Astrocyte of the cerebellum (primary cell): ENCODE data around the gene HAS3.
A peak's percentile ranks its signal among the peaks of the same experiment; 100 is the strongest.

ENCODE experiments used
- DNase-seq: peaks from one replicate; pipeline ENCODE4 v3.0.0-alpha.2; 2011; ENCODE audit warnings: low read depth
- H3K4me3 ChIP-seq: 2 replicates; pipeline ENCODE4 v1.5.1; 2011; ENCODE audit warnings: mild to moderate bottlenecking, low read depth, low read length, moderate library complexity
- CTCF ChIP-seq: IDR thresholded peaks from 2 replicates; pipeline ENCODE4 v1.5.1; 2012; ENCODE audit warnings: low read length, low read depth, moderate library complexity, mild to moderate bottlenecking; ENCODE audit errors: missing control alignments
- in situ Hi-C: cut with HindIII; loops from 2 replicates; pipeline ENCODE4 v1.10.0; 2017; ENCODE audit warnings: low sequenced_read_pairs

The HAS3 gene

DNA sequence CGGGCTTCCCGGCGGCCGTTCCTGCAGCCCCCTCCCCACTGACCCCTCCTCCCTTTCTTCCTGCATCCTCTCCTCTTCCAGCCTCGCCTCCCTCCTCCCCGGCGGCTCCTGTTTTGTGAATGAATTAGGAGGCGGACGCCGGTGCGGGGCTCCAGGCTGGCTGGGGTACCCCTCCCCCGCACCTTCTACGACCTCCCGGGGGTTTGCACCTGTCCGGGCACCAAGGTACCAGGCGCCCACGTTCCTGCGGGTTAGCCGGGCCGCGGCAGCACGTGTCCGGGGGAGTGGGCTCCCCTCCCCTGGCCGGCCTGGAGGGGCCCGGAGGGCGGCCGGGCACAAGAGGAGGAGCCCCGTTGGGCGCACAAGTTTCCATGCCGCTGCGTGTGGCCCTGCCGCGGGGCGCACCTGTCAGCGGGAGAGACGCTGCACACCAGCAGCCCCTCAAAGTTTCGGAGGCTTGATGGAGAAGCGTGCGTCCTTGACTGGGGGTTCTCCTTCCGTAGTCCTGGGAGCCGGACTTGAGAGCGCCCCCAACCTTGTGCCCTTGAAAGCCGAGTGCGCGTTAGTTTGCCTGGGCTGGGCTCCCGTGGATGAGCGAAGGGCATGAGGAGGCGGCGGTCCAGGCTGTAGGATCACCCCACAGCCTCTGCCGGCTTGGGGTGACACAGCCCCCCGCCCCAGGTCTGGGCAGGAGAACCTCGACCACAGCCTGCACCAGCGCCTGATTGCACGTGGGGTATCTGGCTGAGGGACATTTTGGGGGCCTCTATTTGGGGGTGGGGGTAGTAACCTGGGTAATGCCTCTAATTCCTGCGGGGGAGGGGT, 1.2 kb downstream of the HAS3 start:
- in situ Hi-C loops: no loop called here
- H3K4me3 ChIP-seq: peak overlapping the region; percentile 55
- no peak for DNase-seq
- TF ChIP-seq CTCF: peak; percentile 8

DNA sequence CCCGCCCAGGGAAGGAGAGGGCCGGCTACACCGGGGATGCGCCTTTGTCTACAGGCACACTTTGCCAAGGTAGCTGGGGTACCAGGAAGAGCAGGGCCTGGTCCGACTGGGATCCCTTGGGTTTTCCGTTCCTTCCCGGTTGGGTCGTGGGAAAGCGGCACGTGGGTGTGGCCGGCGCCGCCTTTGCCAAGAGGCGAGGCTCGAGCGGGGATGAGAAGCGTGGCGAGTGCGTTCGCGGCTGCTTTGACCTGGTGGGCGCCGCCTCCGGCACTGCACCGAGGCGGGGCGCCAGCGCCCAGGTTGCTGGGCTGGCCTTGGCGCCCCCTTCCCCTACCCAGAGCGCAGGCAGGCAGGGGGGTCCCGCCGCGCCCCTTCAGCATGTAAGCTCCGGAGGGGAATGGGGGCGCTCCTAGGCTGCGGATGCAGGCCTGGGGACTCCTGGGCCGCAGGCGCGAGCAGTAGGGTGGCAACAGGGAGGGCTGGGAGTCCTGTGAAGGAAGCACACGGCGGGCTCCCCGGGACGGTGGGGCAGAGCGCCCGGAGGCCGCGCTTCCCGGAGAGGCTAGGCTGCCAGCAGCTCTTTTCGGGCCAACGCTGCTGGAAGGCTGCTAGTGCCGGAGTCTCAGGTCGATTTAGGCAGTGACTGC, 2.0 kb downstream of the HAS3 start:
- H3K4me3 ChIP-seq: peak overlapping the region; percentile 55

DNA sequence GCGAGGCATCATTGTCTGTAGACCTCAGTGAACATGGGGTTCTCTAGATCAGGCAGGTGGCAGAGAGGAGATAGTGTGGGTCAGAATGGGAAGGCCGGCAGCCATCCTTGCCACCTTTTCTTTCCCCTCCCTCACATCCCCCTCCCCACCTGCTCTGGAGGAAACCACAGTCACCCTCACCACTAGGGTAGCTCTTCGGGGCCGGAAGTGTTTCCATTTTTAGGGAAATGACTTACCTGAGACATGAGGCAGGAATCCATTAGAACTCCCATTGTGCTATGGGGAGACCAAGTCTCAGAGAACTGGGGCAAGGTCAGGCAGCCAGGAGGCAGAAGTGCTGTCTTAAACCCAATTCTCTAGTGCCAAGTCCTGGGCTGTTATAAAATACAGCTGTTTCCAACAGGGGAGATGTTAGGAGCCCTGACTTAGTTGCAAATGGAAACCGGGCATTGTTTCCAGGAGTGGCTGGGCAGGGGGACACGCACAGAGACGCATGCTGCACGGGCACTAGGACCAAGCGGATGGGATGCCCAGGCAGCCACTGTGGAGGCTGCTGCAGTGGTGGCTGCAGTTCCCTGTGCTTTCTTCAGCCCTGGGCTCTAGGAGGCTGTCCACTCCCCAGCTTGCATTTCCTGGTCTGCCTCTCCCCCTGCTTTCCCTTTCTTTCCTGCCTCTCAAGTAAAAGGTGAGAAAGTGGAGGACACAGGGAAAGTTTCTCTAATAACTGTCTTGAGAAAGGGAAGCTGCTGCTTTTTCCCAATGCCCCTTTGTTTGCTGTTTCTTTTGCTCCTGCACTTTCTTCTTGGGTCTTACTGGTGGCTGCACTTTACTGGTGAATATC, 2.8 kb downstream of the HAS3 start:
- no peak for DNase-seq
- no peak for TF ChIP-seq CTCF
- H3K4me3 ChIP-seq: no peak overlapping the region
- in situ Hi-C loops: no loop called here

More for the DNA sequence above, 2.0 kb downstream of the HAS3 start:
- in situ Hi-C loops: no loop called here
- TF ChIP-seq CTCF: no peak
- DNase-seq: no peak

DNA sequence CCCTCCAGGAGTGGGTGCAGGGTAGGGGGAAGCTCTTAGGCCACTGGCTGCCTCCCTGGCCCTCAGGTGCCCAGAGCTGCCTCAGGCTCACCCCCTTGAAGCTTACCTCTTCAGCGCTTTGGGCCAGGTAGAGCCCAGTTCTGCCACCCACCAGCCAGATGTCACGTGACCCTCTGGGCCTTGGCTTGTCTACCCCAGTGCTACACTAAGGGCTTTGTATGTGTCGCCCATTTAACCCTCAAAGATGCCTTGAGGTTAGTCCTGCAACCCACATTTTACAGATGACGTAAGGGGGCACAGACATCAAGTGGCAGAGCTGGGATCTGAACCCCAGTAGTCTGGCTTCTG, 3.4 kb downstream of the HAS3 start:
- H3K4me3 ChIP-seq: no peak overlapping the region
- in situ Hi-C loops: no loop called here
- DNase-seq: no peak
- no peak for TF ChIP-seq CTCF

DNA sequence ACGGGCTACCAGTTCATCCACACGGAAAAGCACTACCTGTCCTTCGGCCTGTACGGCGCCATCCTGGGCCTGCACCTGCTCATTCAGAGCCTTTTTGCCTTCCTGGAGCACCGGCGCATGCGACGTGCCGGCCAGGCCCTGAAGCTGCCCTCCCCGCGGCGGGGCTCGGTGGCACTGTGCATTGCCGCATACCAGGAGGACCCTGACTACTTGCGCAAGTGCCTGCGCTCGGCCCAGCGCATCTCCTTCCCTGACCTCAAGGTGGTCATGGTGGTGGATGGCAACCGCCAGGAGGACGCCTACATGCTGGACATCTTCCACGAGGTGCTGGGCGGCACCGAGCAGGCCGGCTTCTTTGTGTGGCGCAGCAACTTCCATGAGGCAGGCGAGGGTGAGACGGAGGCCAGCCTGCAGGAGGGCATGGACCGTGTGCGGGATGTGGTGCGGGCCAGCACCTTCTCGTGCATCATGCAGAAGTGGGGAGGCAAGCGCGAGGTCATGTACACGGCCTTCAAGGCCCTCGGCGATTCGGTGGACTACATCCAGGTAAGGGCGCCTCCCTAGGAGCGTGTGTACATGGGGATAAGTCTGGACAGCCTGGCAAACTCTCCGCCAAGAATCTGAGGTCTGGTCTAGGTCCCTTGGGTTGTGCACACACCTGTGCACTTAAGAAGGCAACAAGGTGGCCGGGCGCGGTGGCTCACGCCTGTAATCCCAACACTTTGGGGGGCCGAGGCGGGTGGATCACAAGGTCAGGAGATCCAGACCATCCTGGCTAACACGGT, 4.2 kb downstream of the HAS3 start:
- H3K4me3 ChIP-seq: no peak overlapping the region
- no peak for DNase-seq
- TF ChIP-seq CTCF: no peak
- in situ Hi-C loops: no loop called here

- no peak for DNase-seq
- in situ Hi-C loops: no loop called here
- TF ChIP-seq CTCF: no peak
- H3K4me3 ChIP-seq: no peak overlapping the region
Observed at GRCh38 chr16:69110406-69110805, 5.0 kb downstream of the HAS3 start.
